Subcutaneous abdominal adipose tissue (tissue), 5 donors: ENCODE measurements around the gene DUSP6.

ENCODE experiments used
- H3K27ac ChIP-seq: one replicate; pipeline ENCODE4 v1.7.0; 2013; ENCODE audit warnings: low read depth, mild to moderate bottlenecking, inconsistent platforms, low read length, moderate library complexity
- H3K27me3 ChIP-seq, 5 donors: one replicate each; pipeline ENCODE4 v1.7.0; 2013; ENCODE audit warnings: low read length in 5 of 5, inconsistent platforms in 1 of 5; ENCODE audit not compliant: control insufficient read depth in 5 of 5, insufficient read depth in 4 of 5
- H3K36me3 ChIP-seq, 5 donors: one replicate each; pipeline ENCODE4 v1.7.0; 2013; ENCODE audit warnings: low read length in 5 of 5; ENCODE audit not compliant: control insufficient read depth in 5 of 5, insufficient read depth in 5 of 5
- H3K4me1 ChIP-seq, 5 donors: one replicate each; pipeline ENCODE4 v1.7.0; 2013; ENCODE audit warnings: low read length in 5 of 5, mild to moderate bottlenecking in 3 of 5, moderate library complexity in 1 of 5; ENCODE audit not compliant: control insufficient read depth in 5 of 5, insufficient read depth in 5 of 5
- H3K4me3 ChIP-seq, 5 donors: one replicate each; pipeline ENCODE4 v1.7.0; 2013; ENCODE audit warnings: low read length in 5 of 5, low read depth in 1 of 5
- H3K9ac ChIP-seq, 5 donors: one replicate each; pipeline ENCODE4 v1.7.0; 2013; ENCODE audit warnings: low read length in 5 of 5, mild to moderate bottlenecking in 4 of 5, moderate library complexity in 3 of 5
- H3K9me3 ChIP-seq, 5 donors: one replicate each; pipeline ENCODE4 v1.7.0; 2013; ENCODE audit warnings: low read length in 5 of 5; ENCODE audit not compliant: control insufficient read depth in 5 of 5
- donor health status: healthy.
- donor health status: healthy.
- donor health status: healthy.
- donor health status: healthy.
- donor health status: healthy.

DUSP6 gene

DNA sequence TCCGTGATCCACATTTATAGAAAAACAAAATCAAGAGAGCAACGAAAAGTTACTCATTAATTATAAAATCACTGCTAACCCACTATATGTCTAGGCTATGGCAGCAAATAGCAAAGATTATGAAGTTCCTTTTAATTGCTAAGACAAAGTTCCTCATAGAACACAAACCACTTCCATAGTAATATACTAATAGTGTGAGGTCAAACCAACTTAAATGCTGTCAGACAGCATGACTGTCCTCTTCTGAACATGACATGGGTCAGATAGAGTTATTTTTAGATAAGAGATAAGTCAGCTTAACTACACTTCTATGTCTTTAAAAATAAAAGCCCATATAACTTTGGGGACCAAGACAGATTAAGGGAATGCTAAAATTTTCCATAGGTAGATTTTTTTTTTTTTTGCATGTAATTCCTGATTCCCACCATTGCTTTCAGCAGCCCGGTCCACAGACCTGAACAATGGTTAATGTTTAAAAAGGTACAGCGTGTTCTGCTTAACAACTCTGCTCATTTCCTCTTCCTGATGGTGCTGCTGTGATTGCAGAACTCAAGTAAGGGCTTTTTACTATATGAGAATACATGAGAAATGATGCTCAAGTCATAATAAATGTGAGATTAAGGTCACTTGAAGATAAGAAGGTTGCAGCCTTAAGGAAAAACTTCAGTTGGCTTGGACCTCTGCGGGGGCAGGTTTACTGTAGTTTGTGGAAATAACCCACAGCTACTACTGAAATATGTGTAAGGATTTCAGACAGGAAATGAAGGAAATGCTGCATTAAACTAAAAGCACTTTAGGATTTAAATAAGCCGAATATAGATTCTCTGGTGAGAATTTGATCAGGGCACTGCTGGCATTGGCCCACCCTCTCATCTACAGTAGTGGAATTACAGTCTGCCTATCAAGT lies 37.7 kb upstream of the DUSP6 start:
- H3K9ac ChIP-seq: no peak overlapping the region
- H3K27me3 ChIP-seq: no peaks in the 10 kb centered on the region
- no peak overlapping the region for H3K4me3 ChIP-seq
- H3K36me3 ChIP-seq: no peaks in the 10 kb centered on the region
- H3K4me1 ChIP-seq: peaks cover 12 to 41% (median 33%) of the 10 kb centered on the region in 5 donors
- no peaks in the 10 kb centered on the region for H3K9me3 ChIP-seq
- H3K27ac ChIP-seq: no peak overlapping the region

DNA sequence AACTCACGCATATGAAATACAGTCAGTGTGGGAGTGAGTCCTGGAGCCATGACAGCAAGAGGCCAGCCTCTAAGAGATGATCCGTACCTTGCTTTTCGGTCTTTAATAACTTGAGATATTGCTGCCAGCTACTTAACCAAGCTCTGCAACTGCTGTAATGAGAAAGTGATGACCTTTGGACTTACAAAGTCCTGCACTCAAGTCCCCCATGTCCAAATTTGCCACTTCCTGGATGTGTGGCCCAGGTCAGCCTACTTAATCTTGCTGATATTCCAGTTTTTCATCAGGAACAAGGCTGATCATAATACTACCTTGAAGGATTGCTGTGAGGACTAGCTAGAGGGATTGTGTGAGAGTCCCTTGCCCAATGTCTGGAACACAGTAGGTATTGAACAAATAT lies 33.8 kb upstream of the DUSP6 start:
- Histone ChIP-seq H3K9me3 (no peaks in the 10 kb centered on the region), H3K9ac (no peak overlapping the region), H3K4me3 (no peak overlapping the region), H3K36me3 (no peaks in the 10 kb centered on the region), H3K4me1 (peaks cover 23 to 58% (median 50%) of the 10 kb centered on the region in 5 donors), H3K27me3 (no peaks in the 10 kb centered on the region), H3K27ac (peak overlapping the region; percentile 62)

DNA sequence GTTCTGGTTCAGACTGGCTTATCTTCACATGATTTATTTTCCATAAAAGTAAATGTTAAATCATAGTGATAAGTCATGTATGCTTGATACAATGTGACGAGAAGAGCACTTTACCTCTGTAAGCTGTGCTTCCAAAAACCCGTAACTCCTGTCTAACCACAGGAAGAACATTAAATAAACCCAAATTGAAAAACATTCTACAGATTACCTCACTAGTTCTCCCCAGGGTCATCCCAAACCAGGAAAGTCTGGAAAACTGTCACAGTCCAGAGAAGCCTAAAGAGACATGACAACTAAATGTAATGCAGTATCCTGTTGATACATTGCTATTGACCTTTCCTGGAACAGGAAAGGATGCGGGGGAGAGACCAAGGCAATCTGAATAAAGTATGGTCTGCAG lies 32.5 kb upstream of the DUSP6 start:
- Histone ChIP-seq H3K9me3 (no peaks in the 10 kb centered on the region), H3K4me1 (peaks cover 17 to 50% (median 40%) of the 10 kb centered on the region in 5 donors), H3K4me3 (peak overlapping the region in 1 of 5 donors; percentile 31), H3K36me3 (no peaks in the 10 kb centered on the region), H3K27me3 (no peaks in the 10 kb centered on the region), H3K27ac (peak overlapping the region; percentile 71), H3K9ac (peak overlapping the region in 1 of 5 donors; percentile 11)

DNA sequence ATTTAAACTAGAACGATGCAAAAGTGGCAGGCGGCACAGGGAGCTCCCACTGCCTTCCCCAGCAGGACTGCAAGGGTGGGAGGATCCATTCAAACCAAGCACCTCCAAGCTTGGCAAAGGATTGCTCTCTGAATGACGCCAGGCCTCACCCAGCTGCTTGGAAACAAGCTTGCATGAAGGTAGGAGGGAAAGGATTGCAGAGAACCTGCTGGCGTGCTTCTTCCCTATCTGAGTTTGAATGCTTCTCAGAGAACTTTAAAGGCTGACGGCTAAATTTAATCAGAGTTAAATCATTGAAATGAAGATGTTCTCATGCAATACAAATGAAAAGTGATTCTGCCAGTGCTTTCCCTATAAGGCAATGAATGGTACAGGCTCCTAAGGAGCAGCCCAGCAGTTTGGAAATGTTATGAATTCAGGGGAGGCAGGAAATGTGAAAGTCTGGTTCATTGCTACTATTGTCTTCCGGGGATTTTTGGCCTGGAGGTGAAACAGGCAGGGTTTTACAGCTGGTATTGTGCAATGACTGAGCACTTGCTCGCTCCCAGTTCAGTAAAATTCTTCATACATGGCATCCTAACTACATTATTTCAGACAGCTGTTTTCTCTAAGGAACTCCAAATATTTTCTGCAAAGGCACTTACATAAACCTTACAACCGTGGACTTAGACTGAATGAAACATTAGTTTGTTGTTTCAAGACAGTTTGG lies 31.9 kb upstream of the DUSP6 start:
- Histone ChIP-seq H3K4me3 (peak overlapping the region in 2 of 5 donors; percentile 31 to 43), H3K27ac (peak overlapping the region; percentile 71), H3K27me3 (no peaks in the 10 kb centered on the region), H3K4me1 (peaks cover 17 to 50% (median 40%) of the 10 kb centered on the region in 5 donors), H3K9me3 (no peaks in the 10 kb centered on the region), H3K9ac (peak overlapping the region in 2 of 5 donors; percentile 11 to 19), H3K36me3 (no peaks in the 10 kb centered on the region)

DNA sequence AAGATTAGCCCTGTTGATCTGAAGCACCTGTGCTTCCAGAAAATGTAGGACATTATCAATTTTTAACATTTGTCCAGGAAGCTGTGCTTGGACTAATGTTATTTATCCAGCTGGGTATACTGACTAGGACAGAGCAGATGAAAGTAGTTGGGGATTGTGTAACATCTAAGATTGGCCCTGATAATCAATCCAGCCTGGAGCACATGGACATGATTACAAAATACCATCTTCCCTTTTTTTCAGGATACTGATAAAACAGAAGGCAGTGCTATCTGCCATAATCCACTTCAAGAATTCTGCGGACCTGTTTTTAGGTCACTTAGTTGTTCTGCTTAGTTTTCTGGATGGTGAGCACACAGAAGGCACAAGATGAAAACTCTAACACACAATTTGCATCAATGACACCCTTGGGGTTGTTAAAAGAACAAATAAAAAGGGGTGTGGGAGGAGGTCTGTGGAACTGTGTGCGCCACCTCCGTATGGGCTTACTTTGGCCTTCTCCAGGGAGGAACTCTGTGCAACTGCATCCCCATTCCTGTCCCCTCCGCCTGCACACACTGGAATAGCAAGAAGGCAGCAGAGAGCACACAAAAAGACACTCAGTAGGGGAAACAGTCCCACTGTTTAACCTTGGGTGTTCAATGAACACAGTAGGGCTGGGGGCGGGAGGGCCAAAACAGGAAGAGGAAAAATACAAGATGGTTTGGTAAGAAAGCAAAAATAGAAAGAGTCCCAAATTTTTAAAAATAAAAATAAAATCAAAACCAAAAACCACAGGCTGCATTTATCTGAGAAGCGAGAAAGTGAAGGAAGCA lies 31.1 kb upstream of the DUSP6 start:
- H3K4me1 ChIP-seq: peaks cover 17 to 50% (median 40%) of the 10 kb centered on the region in 5 donors
- peak overlapping the region; percentile 71 for H3K27ac ChIP-seq
- H3K9ac ChIP-seq: peak overlapping the region in 1 of 5 donors; percentile 19
- peak overlapping the region in 2 of 5 donors; percentile 31 to 43 for H3K4me3 ChIP-seq
- no peaks in the 10 kb centered on the region for H3K9me3 ChIP-seq
- H3K27me3 ChIP-seq: no peaks in the 10 kb centered on the region
- H3K36me3 ChIP-seq: no peaks in the 10 kb centered on the region

- no peaks in the 10 kb centered on the region for H3K27me3 ChIP-seq
- no peak overlapping the region for H3K27ac ChIP-seq
- H3K9me3 ChIP-seq: no peaks in the 10 kb centered on the region
- H3K9ac ChIP-seq: no peak overlapping the region
- no peaks in the 10 kb centered on the region for H3K36me3 ChIP-seq
- H3K4me1 ChIP-seq: peaks cover 17 to 45% (median 40%) of the 10 kb centered on the region in 5 donors
- no peak overlapping the region for H3K4me3 ChIP-seq
Observed at GRCh38 chr12:89382328-89382727, 30.0 kb upstream of the DUSP6 start.

GRCh38 chr12:89379839-89380467 lies 27.7 kb upstream of the DUSP6 start:
- H3K27me3 ChIP-seq: no peaks in the 10 kb centered on the region
- no peak overlapping the region for H3K9ac ChIP-seq
- H3K4me3 ChIP-seq: no peak overlapping the region
- peaks cover 12 to 25% (median 20%) of the 10 kb centered on the region in 5 donors for H3K4me1 ChIP-seq
- no peak overlapping the region for H3K27ac ChIP-seq
- H3K36me3 ChIP-seq: no peaks in the 10 kb centered on the region
- H3K9me3 ChIP-seq: no peaks in the 10 kb centered on the region

- Histone ChIP-seq H3K9ac (no peak overlapping the region), H3K27me3 (no peaks in the 10 kb centered on the region), H3K36me3 (no peaks in the 10 kb centered on the region), H3K4me1 (peaks cover 8 to 22% (median 16%) of the 10 kb centered on the region in 5 donors), H3K4me3 (no peak overlapping the region), H3K9me3 (no peaks in the 10 kb centered on the region), H3K27ac (no peak overlapping the region)
Observed at GRCh38 chr12:89379148-89379838, 27.0 kb upstream of the DUSP6 start.

- H3K9me3 ChIP-seq: no peaks in the 10 kb centered on the region
- H3K27me3 ChIP-seq: no peaks in the 10 kb centered on the region
- no peak overlapping the region for H3K4me3 ChIP-seq
- no peak overlapping the region for H3K9ac ChIP-seq
- peaks cover 0 to 9% (median 5%) of the 10 kb centered on the region in 5 donors for H3K4me1 ChIP-seq
- no peaks in the 10 kb centered on the region for H3K36me3 ChIP-seq
- H3K27ac ChIP-seq: no peak overlapping the region
Observed at GRCh38 chr12:89376844-89377243, 24.5 kb upstream of the DUSP6 start.
